HG03139 (cell line): Measurements from ENCODE around the gene COPA.
A peak's percentile ranks its signal among the peaks of the same experiment; 100 is the strongest.

Experiments used
- ATAC-seq: cut with Tn5 transposase; IDR thresholded peaks from one replicate; pipeline ENCODE4 v1.9.1; 2021; ENCODE audit not compliant: unreplicated experiment

The COPA gene

DNA sequence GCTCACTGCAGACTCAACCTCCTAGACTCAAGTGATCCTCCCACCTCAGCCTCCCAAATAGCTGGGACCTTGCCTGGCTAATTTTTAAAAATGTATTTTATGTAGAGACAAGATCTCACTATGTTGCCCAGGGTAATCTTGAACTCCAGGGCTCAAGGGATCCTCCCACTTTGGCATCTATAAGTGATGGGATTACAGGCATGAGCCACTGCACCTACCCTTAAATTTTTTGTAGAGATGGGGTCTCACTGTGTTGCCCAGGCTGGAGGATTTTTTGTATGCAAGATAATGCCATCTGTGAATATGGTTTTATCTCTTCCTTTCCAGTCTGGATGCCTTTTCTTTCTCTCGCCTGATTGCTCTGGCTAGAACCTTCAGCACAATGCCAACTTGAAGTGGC is 72.0 kb downstream of the COPA start:
- no peak for ATAC-seq

DNA sequence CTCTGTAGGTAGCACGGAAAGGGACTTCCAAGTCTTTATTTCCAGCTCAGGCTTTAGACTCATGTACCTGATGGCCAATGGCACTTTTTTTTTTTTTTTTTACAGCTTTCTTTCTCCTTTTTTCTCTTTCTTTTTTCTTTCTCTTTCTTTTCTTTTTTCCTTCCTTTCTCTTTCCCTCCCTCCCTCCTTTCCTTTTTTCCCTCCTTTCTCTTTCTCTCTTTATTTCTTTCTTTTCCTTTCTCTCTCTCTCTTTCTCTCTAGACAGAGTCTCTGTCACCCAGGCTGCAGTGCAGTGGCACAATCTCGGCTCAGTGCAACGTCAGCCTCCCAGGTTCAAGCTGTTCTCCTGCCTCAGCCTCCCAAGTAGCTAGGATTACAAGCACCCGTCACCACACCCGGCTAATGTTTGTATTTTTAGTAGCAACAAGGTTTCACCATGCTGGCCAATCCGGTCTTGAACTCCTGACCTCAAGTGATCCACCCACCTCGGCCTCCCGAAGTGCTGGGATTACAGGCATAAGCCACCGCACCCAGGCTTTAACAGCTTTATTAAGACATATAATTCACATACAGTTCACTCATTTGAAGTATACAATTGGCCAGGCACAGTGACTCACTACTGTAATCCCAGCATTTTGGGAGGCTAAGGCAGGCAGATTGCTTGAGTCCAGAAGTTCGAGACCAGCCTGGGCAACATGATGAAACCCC is 75.6 kb downstream of the COPA start:
- no peak for ATAC-seq

DNA sequence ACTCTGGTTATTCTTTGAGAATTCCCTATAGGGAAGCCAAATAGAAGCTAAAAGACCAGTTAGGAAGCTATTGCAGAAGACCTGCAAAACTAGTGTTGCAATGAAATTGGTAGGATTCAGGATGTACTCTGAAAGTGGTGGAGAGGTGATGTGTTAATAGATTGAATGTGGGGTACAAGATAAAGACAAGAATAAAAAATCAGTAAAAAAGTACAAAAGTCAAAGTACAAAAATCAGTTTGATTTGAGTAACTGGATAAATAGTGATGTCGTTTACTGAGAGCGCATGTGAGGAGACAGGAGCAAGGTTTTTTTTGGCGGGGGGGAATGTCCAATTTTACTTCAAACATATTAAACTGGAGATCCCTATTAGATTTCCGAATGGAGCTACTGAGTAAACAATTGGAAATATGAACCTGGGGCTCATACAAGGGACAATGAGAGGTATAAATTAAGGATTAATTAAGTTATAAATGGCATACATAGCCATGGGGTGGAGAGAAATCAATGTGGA is 78.2 kb downstream of the COPA start:
- no peak for ATAC-seq

DNA sequence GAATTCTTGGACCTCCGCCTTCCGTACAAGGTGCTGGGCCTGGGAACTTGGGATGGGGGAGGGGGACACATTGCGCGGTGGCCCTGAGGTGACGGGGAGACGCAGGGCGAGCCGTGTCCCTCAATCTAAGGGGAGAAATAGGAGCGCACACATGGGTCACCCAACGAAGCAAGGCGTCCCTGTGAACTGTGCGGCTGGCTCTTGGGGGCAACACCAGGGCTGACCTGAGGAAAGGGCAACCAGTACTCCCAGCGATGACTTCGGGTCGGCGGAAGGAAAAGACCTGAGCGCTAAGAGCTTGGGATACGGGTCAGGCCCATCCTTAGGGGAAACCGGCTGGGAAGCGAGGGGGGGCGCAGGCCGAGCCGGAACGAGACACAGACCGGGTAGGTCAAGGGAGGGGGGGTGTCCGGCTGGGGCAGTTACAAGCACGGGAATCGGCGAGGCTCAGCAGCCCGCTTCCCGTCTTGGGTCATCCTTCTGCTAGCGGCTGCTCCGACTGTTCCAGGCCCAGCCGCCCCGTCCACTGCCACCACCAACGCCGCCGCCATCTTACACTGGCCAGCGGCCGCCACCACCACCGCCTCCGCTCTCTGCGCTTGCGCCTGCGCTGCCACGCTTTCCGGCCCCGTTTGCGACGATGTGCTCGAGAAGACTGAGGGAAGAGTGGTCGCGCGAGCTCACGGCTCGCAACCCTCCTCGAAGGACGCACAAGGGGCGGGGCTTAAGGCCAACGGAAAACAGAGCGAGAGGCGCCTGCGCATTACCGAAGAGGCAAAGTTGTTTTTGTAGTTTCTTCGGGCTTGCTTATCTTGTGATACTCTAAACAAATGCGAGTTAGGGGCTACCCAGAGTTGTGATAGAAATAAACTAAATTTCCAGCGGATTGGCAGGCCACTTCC is 80.9 kb downstream of the COPA start, which contains the start of gene DCAF8:
Gene DCAF8 (minus strand): TSS at position 657 of the 902 bp plus-strand sequence. CDS start 18,541 bp downstream, outside the sequence.
- peak; percentile 83 for ATAC-seq

DNA sequence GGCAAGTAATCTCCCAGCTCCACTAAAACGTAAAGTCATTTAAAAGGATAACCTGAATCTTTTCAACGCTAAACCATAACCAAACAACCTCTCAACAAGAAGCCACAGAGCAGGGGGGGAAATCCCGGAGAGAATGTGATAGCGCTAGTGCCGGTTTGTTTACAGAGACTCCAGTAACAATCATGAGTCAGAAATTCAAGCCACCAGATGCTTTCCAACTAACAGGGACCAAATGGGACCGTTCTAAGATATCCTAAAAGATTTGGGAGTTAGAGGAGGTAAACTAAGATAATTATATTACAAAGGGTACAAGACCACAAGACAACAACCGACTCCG is 81.5 kb downstream of the COPA start:
- no peak for ATAC-seq

DNA sequence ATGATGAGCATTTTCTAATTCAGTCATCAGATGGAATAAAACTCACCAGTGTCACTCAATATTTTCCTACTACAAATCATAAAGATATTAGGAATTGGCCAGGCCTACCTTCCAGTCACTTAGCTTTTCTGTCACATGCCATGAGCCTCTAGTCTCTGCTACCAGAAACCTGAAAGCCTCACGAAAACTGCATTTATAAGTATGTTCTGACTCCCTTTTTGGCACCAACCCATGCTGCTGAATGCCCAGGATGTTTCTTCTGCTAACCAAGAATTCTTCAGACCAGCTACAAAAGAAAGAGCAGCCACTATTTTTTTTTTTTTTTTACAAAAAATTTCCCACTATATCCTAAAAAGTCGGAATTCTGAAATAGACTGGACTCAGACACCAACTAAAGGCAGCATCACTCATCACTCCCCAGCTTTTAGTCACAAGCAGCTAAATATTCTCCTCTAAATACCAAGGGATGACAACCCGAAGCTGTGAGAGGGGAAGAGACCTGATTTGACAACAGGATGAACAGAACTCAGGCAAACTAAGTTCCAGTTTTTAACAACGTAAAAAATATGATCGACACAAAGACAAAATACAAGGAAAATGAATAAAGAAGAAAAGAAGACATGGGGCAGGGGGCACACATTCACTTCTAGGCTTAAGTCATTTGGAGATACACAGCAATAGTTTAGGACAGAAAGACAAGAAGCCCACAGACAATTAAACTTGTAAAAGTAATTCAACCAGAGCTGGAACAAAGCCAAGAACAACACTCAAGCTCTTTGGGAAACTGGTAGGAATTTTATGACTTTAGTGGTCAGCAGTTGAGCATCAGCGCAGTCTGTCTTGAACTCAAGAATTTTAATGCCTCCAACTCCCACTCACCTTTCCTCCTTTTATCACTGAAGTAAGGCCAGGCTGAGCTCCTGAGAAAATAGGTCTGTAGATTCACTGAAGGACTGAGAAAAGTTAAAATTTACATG is 82.4 kb downstream of the COPA start:
- ATAC-seq: no peak

DNA sequence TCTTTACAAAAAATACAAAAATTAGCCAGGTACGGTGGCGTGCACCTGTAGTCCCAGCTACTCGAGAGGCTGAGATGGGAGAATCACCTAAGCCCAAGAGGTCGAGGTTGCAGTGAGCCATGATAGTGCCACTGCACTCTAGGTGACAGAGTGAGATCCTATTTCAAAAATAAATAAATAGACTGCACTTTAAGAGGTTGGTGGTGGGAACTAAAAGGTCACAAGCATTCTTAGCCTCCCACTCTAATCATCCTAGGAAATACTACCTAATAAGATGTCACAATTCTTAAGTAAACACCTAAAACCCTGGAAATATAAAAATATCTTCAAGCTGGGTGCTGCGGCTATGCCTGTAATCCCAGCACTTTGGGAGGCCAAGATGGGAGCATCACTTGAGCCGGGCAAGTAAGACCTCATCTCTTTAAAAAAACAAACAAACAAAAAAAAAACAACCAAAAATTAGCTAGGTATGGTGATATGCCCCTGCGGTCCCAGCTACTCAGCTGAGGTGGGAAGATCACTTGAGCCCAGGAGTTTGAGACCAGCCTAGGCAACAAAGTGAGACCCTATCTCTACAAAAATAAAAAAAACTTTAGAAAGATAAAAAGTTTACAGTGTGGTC is 84.8 kb downstream of the COPA start:
- ATAC-seq: no peak

DNA sequence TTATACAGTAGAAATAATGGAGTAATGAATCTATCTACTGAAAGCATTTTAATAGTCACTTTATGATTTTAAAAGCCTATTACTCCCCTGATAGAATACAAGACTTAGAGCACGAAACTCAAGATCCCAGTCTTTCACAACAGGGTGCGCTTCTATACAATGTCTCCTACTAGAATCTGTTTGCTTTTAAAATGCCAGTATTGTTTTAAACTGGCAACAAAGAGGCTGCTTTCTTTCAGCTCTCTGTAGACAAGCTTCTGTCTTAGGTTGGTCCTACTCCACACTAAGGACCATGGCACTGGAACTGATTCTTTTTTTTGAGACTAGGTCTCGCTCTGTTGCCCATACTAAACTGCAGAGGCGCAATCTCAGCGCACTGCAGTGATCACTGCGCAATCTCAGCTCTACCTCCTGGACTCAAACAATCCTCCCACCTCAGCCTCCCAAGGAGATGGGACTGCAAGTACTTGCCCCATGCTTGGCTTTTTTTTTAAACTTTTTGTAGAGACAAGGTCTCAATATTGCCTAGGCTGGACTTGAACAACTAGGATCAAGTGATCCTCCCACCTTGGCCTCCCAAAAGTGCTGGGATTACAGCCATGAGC is 85.5 kb downstream of the COPA start:
- ATAC-seq: no peak

DNA sequence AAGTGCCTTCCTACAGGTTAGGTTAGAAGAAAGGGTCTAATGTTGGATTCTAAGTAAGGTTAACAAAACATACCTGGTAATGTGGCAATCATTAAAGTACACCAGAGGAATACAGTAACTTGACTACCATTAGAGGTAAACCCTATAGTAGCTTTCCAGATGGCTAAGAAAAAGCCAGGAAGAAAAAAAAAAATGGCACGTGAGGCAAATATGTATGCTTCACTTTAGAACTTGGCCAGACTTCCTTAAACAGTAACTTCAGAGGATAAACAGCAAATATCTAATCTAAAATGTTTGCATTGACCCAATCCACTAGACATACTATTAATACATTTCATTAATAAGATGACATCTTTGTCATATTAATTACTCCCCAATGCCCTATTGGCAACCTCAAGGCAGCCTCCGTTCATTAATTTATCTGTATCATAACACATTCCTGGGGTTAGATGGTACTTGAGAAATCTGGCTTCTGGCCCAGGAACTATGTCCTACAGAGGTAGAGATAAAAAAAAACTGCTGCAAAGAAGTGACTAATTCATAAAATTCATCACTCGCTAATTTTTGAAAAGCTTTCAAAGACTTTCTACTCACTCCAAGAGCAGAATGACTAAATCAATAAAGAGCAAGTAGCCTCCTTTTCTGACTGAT is 86.5 kb downstream of the COPA start:
- no peak for ATAC-seq

DNA sequence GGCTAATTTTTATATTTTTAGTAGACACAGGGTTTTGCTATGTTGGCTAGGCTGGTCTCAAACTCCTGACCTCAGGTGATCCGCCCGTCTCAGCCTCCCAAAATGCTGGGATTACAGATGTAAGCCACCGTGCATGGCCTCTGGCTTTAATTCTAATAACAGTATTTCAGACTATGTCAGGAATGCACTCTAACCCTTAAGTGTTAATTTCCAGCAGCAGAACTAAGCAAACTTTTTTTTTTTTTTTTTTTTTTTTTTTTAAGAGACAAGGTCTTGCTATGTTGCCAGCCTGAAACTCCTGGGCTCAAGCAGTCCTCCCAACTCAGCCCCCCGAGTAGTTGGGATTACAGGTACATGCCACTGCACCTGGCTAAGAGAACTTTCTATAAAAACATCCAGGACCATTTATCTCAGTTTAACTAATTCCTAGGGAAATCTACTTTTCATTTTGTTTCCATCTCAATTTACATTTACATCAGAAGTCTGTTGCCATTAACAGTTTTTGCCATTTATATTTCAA is 87.2 kb downstream of the COPA start:
- no peak for ATAC-seq

DNA sequence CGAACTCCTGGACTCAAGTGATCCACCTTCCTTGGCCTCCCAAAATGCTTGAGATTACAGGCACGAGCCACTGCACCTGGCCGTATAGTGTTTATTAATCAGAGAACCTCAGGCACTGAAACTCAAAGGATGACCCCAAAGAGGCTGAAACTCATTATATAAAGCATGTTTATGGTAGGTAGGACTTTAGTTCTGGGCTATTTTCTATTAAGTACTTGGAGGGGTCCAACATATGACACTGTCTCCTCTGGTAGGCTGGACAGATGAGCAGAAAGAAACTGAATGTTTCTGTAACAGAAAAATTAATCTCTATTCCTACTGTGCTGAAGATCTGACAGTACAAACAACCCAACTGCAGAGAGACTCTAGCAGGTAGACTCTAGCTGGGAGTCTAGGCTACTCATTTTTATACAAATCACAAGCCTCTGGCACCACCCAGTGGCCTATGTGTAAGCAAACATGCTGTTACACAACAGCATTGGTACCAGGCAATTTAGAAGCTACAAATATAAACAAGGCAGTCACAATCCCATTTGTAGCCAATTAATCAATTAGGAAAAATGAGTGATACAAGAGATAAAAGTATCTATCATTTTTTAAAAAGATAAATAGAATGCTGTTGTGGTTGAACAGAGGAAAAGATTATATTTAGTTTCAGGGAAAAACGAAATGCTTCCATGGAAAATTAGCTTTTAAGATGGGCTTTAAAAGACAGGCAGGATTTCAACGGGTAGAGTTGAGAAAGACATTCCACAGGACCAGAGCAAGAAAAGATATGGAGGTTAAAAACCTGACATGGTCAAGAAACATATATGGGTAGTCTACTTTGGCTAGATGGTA is 91.1 kb downstream of the COPA start:
- no peak for ATAC-seq

DNA sequence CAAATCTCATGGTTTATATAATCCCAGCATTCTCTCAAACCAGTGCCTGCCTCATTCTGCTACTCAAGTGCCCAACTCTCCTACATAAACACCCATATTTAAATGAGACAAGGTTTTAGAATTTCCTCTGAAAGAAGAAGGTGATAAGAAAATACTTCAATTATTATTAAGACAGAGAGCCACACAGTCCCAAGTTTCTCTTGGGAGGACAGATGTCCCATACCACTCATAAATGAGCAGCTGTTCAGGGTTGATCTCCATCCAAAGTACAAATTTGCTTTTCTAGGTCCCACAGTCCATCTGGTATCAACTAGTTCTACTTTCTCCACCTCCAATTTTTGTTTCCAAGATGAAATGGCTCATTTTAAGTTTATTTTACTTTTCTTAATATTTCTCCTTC is 92.0 kb downstream of the COPA start:
- no peak for ATAC-seq

DNA sequence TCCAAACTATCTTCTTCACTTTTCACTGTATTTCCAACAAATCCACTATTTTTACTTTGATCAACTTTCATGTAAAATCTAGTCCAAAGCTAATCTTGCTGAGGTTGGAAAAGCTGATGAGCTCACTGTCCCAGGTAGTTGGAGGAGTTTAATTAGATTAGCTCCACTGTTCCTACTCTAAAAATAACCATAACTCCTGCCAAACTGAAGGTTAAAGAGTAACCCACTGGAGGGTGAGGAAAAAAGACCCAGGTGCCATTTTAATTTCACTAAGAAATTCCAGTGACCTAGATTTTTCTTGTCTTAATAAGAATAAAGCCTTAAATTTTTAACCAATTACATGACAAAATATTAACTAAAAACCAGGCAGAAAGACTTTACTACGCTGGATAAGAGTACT is 96.0 kb downstream of the COPA start:
- ATAC-seq: no peak

DNA sequence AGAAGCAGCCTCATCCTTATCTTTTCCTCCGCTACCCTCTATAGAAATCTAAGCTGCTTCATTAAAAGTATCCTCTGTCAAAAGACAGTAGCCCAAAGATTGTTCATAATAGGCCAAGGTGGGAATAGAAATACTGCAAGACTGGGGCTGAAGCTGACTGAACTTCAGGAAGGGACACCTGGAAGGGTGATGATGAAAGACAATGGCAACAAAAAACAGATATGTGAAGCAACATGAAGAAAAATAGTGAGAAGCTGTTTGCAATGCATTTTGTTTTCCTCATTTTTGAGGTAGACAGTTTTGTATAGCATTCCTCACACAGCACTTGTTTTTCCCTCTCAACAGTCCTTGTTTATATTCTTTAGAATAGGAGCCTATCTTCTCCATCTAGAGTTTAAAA is 97.6 kb downstream of the COPA start:
- ATAC-seq: no peak

DNA sequence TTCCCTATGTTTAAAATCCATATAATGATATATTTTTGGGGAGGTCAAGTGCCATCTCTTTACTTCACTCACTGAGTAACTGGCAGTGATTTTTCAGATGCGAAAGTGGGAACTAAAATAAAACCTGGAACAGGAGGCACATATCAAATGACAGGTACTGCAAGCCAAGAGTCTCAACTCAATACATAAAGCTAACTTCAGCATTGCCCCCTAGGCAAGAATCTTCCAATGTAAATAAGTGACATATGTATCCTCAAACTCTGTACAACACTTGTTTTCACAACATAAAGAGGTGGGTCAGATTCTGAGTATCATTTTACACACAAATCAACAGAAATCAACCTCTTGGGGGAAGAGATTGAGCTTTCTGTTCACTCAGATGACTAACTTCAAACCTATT is 98.8 kb downstream of the COPA start:
- ATAC-seq: no peak

DNA sequence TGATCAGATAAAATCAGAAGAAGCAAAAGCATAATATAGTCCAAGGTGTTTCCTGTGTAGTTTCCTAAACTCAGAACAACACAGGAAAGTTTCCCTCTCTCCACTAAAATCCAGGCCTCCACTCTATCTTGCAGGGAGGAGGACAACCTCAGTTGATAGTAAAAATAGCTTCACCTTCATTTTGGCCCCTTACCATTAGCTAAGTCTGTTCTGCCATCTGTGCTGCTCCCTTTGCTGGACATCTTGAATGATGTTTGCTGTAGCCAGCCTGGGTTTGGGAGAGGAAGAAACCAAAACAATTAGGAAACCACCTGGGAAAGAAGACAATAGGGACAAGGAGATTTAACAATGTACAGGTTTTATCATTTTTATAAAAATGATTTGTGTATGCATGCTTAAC is 99.3 kb downstream of the COPA start:
- no peak for ATAC-seq

DNA sequence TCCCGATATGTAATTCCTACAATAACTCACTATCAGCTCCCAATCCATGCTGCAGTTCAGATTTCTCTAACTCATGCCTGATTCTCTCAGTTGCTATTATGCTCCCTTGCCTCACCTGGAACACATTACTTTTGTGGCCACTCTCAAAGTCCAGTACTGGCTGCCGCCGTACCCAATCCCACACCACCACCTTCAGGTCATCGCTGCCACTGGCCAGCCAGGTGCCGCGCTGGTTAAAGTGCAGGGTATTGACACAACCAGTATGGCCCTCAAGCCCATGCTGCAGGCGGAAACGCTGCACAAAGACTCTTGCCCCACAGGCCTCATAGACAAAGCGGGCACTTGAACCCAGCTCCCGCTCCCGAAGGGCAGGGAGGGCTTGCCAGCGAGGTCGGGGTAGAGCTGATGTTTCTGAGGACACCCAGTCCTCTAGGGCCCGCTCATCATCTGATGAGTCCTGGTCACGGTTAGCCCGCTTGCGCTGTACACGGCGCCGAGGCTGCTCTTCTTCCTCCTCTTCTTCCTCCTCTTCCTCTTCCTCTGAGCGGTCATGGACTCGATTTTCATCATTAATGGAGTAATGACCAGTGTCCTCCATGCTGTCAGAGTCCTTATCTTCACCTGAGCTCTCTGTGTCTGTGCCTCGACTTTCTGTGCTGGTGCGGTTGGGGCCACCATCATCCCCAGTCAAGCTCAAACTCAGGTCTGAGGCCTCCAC is 103.3 kb downstream of the COPA start:
- ATAC-seq: no peak
